GM12878 (cell line): ENCODE results near the gene NAV2. TPM values are rescaled to one million over a fixed set of nuclear protein-coding genes. Genes with fewer than 3 reads are reported as not detected.

ENCODE experiments used
- ATAC-seq: fragments of 200-7000 bp; cut with Tn5 transposase; 3 replicates; pipeline ENCODE4 v1.9.1; 2020; ENCODE audit warnings: mild to moderate bottlenecking, moderate library complexity
- BruUV-seq: library from RNA; stranded (reverse); fragments of 400-500 nt; replicated peaks from 2 replicates; lab custom pipeline; 2021; lab: Mats Ljungman, UMichigan
- CTCF ChIA-PET: fragments of 300-600 bp; sonication (Branson Sonifier 250); formaldehyde crosslinking; extraction: SDS; loops from one replicate; lab custom pipeline; 2021; ENCODE audit warnings: inconsistent platforms; lab: Yijun Ruan, JAX
- POLR2A ChIA-PET: fragments of 350-600 bp; formaldehyde crosslinking; extraction: SDS; loops from one replicate; lab custom pipeline; 2021; ENCODE audit warnings: inconsistent platforms; lab: Charles Lee
- RAD21 ChIA-PET: fragments of 300-600 bp; sonication (Branson Sonifier 250); formaldehyde crosslinking; loops from one replicate; lab custom pipeline; 2023; ENCODE audit warnings: antibody characterized with exemption; ENCODE audit not compliant: unreplicated experiment; lab: Charles Lee
- SMC1A ChIA-PET: fragments of 300-600 bp; sonication (Branson Sonifier 250); formaldehyde crosslinking; loops from one replicate; lab custom pipeline; 2023; ENCODE audit not compliant: unreplicated experiment, uncharacterized antibody; lab: Charles Lee
- DNase-seq: peaks from one replicate; pipeline ENCODE4 v3.0.0-alpha.2; 2011; ENCODE audit warnings: low read depth, low spot score
- FAIRE-seq: peaks from 3 replicates; lab custom pipeline; 2011; peaks lifted over from hg19 to GRCh38; lab: Jason Lieb, UNC
- H2AFZ ChIP-seq: 2 replicates; pipeline ENCODE4 v1.6.0; 2011; ENCODE audit warnings: low read depth, low read length, control low read depth; ENCODE audit not compliant: control insufficient read depth
- H3K27ac ChIP-seq: 2 replicates; pipeline ENCODE4 v1.5.1; 2011; ENCODE audit warnings: control low read depth; ENCODE audit not compliant: control insufficient read depth, insufficient read depth
- H3K27me3 ChIP-seq, 2 experiments: replicated peaks in 1 of 2; 2 replicates each; pipeline versions ENCODE4 v1.6.0 to v1.6.1; 2011; ENCODE audit warnings: low read length in 1 of 2; ENCODE audit not compliant: control insufficient read depth in 2 of 2, insufficient read depth in 2 of 2
- H3K36me3 ChIP-seq, 2 experiments: 2 replicates each; pipeline ENCODE4 v1.5.1; 2011; ENCODE audit warnings: low read length in 1 of 2; ENCODE audit not compliant: control insufficient read depth in 2 of 2, insufficient read depth in 2 of 2
- H3K4me1 ChIP-seq: 2 replicates; pipeline ENCODE4 v1.6.1; 2011; ENCODE audit warnings: mild to moderate bottlenecking, low read length, moderate library complexity, mixed read lengths; ENCODE audit not compliant: control insufficient read depth, insufficient read depth
- H3K4me2 ChIP-seq: 2 replicates; pipeline ENCODE4 v1.6.0; 2011; ENCODE audit warnings: control low read depth; ENCODE audit not compliant: control insufficient read depth, insufficient read depth
- H3K4me3 ChIP-seq: fragments of 200-600 bp; sonication (generic); 2 replicates; pipeline ENCODE4 v1.5.1; 2016
- H3K79me2 ChIP-seq: 2 replicates; pipeline ENCODE4 v1.6.0; 2011; ENCODE audit warnings: low read length; ENCODE audit not compliant: control insufficient read depth, insufficient read depth
- H3K9ac ChIP-seq: 2 replicates; pipeline ENCODE4 v1.8.0; 2011; ENCODE audit warnings: low read length, control low read depth, mixed read lengths; ENCODE audit not compliant: control insufficient read depth, insufficient read depth
- H3K9me3 ChIP-seq: replicated peaks from 3 replicates; pipeline ENCODE4 v1.5.1; 2011; ENCODE audit warnings: mild to moderate bottlenecking, low read length; ENCODE audit not compliant: control insufficient read depth, insufficient read depth
- H4K20me1 ChIP-seq: 2 replicates; pipeline ENCODE4 v1.6.0; 2011; ENCODE audit not compliant: control insufficient read depth, insufficient read depth
- BCL11A ChIP-seq: IDR thresholded peaks from 2 replicates; pipeline ENCODE4 v1.6.1; 2011; ENCODE audit warnings: low read depth, low read length
- ESRRA ChIP-seq: IDR thresholded peaks from 2 replicates; pipeline ENCODE4 v1.6.1; 2012; ENCODE audit warnings: mild to moderate bottlenecking, low read length, improper control_type of control experiment
- IRF4 ChIP-seq: IDR thresholded peaks from 2 replicates; pipeline ENCODE4 v1.6.1; 2011; ENCODE audit warnings: low read depth, low read length
- MYC ChIP-seq: IDR thresholded peaks from 2 replicates; pipeline ENCODE4 v1.6.1; 2011; ENCODE audit warnings: mild to moderate bottlenecking, low read length, moderate library complexity, inconsistent platforms; ENCODE audit not compliant: insufficient read depth, insufficient replicate concordance, insufficient read length, severe bottlenecking
- NFYB ChIP-seq: IDR thresholded peaks from 2 replicates; pipeline ENCODE4 v1.6.1; 2011; ENCODE audit warnings: low read depth, mild to moderate bottlenecking, low read length, improper control_type of control experiment, moderate library complexity; ENCODE audit not compliant: insufficient read depth
- NR2C1 ChIP-seq: fragments of 450-650 bp; IDR thresholded peaks from 2 replicates; pipeline ENCODE4 v1.6.1; 2017; ENCODE audit warnings: antibody characterized with exemption, mild to moderate bottlenecking, moderate library complexity
- NR2C2 ChIP-seq: IDR thresholded peaks from 2 replicates; pipeline ENCODE4 v1.6.1; 2011; ENCODE audit warnings: borderline replicate concordance, low read depth; ENCODE audit not compliant: control insufficient read depth, insufficient read length
- PML ChIP-seq: IDR thresholded peaks from 2 replicates; pipeline ENCODE4 v1.6.1; 2012; ENCODE audit warnings: low read length, inconsistent platforms
- RAD51 ChIP-seq: fragments of 450-650 bp; IDR thresholded peaks from 2 replicates; pipeline ENCODE4 v1.6.1; 2016; ENCODE audit warnings: moderate library complexity, mild to moderate bottlenecking, inconsistent platforms
- SMARCA5 ChIP-seq: fragments of 450-650 bp; IDR thresholded peaks from 2 replicates; pipeline ENCODE4 v1.6.1; 2017; ENCODE audit warnings: mild to moderate bottlenecking
- SP1 ChIP-seq: IDR thresholded peaks from one replicate; pipeline ENCODE4 v1.6.1; 2011; ENCODE audit warnings: low read depth, low read length
- TBL1XR1 ChIP-seq: IDR thresholded peaks from 2 replicates; pipeline ENCODE4 v1.6.1; 2012; ENCODE audit warnings: low read depth, low read length, improper control_type of control experiment
- YY1 ChIP-seq: IDR thresholded peaks from 2 replicates; pipeline ENCODE4 v1.6.1; 2011; ENCODE audit warnings: low read depth, mild to moderate bottlenecking, low read length
- WGBS: methylation state at CpG from one replicate; pipeline ENCODE4 v1.1.6; 2016; ENCODE audit warnings: low lambda C conversion rate; ENCODE audit not compliant: insufficient replicate concordance, insufficient coverage; ENCODE audit errors: missing lambda C conversion rate; 5-methylcytosine and 5-hydroxymethylcytosine counted together
- in situ Hi-C: fragments of 300-500 bp; cut with MboI; formaldehyde crosslinking; loops from 9 replicates; pipeline ENCODE4 v1.14.3; 2018; ENCODE audit warnings: mixed read lengths
- intact Hi-C: fragments of 100-400 bp; cut with micrococcal nuclease; formaldehyde crosslinking; loops from one replicate; pipeline ENCODE4 v1.14.2; 2022; ENCODE audit not compliant: unreplicated experiment
- polyA plus RNA-seq, 11 experiments: library from polyadenylated mRNA; depleted of rRNA in 4 of 11; unstranded in 6 of 11; stranded (reverse) in 5 of 11; fragments of >200 nt; fragmentation: Nextera tagmentation in 4 of 11; fragmentation: Illumina TruSeq in 1 of 11; extraction: Ambion mirVana in 4 of 11; extraction: Trizol in 1 of 11; gene quantifications; 1 replicate in 1 of 11; 2 replicates in 10 of 11; pipeline versions ENCODE4 v1.2.1 to v1.2.3, GENCODE V29; 2011 to 2016; ENCODE audit warnings: inconsistent platforms in 2 of 11, missing spikeins in 2 of 11, low read depth in 1 of 11
- total RNA-seq, 4 experiments: library from RNA; depleted of rRNA in 3 of 4; stranded (reverse); fragments of >200 nt in 3 of 4; fragmentation: Illumina TruSeq in 1 of 4; extraction: Trizol in 1 of 4; gene quantifications; 2 replicates each; pipeline versions ENCODE4 v1.2.1 to v1.2.3, GENCODE V29; 2013 to 2021
- TF ChIP-seq, protein P1 (sequence below): fragments of 450-650 bp; IDR thresholded peaks from 2 replicates; pipeline ENCODE4 v1.6.1; 2017; ENCODE audit warnings: antibody characterized with exemption, mild to moderate bottlenecking, moderate library complexity
- TF ChIP-seq, protein P2 (sequence below): IDR thresholded peaks from 2 replicates; pipeline ENCODE4 v1.6.1; 2012; ENCODE audit warnings: low read depth, low read length, improper control_type of control experiment
- TF ChIP-seq, protein P3 (sequence below): fragments of 450-650 bp; IDR thresholded peaks from 2 replicates; pipeline ENCODE4 v1.6.1; 2017; ENCODE audit warnings: mild to moderate bottlenecking, moderate library complexity

The NAV2 gene
- total and polyA plus RNA-seq, 10 of the 15 experiments (the other 5 are each of a cell fraction or from before 2014, with no cell fraction given), result 0.35 to 6.1 (median 1.1) TPM

DNA sequence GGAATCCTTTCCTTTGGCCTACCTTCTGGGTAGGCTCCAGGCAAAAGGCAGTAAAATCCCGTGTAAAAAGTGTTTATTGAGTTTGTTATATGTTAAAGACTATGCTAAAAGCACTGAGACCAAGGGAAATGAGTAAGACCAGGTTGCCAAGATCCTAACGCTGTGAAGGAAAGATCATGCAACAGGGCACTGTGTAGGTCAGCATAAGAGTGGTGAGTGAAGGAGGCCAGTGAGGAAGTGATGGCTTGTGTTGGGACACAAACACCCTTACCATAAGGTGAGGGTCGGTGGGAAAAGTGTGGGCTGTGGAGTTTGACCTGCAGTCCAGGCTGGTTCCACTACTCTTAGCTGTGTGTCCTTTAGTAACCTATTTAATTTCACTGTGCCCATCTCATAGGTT lies 245.6 kb downstream of the NAV2 start:
- FAIRE-seq (no peak), DNase-seq (no peak), ATAC-seq (no peak)
- ChIA-PET RAD21 (no interaction called here), CTCF (interaction anchor here (0.6 to 1.1 kb wide), 2 partner anchors 163 to 172 kb away, joined by 3 read pairs; no protein-coding TSS in a partner anchor), SMC1A (no interaction called here), POLR2A (no interaction called here)
- H3K27ac ChIP-seq, result no peak overlapping the region
- no peak overlapping the region for H3K9ac ChIP-seq
- intact Hi-C loops (loop anchor here (10.0 kb wide), 1 partner anchor 397 kb away; no protein-coding TSS in a partner anchor), in situ Hi-C loops (no loop called here)
- H3K36me3 ChIP-seq, result no peaks in the 10 kb centered on the region
- no peaks in the 10 kb centered on the region for H3K9me3 ChIP-seq
- H3K27me3 ChIP-seq, result no peaks in the 10 kb centered on the region; a peak in 1 of 4 replicates
- H3K4me3 ChIP-seq, result no peak overlapping the region
- no peak overlapping the region for H2AFZ ChIP-seq
- no peaks in the 10 kb centered on the region for H3K79me2 ChIP-seq
- no TSS peak for BruUV-seq
- H3K4me2 ChIP-seq, result no peak overlapping the region
- no peak for TF ChIP-seq NFYB
- TF ChIP-seq SP1, result no peak
- no peak for TF ChIP-seq NR2C2
- TF ChIP-seq PML, result no peak
- TF ChIP-seq, protein P1, sequence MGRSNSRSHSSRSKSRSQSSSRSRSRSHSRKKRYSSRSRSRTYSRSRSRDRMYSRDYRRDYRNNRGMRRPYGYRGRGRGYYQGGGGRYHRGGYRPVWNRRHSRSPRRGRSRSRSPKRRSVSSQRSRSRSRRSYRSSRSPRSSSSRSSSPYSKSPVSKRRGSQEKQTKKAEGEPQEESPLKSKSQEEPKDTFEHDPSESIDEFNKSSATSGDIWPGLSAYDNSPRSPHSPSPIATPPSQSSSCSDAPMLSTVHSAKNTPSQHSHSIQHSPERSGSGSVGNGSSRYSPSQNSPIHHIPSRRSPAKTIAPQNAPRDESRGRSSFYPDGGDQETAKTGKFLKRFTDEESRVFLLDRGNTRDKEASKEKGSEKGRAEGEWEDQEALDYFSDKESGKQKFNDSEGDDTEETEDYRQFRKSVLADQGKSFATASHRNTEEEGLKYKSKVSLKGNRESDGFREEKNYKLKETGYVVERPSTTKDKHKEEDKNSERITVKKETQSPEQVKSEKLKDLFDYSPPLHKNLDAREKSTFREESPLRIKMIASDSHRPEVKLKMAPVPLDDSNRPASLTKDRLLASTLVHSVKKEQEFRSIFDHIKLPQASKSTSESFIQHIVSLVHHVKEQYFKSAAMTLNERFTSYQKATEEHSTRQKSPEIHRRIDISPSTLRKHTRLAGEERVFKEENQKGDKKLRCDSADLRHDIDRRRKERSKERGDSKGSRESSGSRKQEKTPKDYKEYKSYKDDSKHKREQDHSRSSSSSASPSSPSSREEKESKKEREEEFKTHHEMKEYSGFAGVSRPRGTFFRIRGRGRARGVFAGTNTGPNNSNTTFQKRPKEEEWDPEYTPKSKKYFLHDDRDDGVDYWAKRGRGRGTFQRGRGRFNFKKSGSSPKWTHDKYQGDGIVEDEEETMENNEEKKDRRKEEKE, result no peak
- TF ChIP-seq YY1, result no peak
- TF ChIP-seq, protein P2, sequence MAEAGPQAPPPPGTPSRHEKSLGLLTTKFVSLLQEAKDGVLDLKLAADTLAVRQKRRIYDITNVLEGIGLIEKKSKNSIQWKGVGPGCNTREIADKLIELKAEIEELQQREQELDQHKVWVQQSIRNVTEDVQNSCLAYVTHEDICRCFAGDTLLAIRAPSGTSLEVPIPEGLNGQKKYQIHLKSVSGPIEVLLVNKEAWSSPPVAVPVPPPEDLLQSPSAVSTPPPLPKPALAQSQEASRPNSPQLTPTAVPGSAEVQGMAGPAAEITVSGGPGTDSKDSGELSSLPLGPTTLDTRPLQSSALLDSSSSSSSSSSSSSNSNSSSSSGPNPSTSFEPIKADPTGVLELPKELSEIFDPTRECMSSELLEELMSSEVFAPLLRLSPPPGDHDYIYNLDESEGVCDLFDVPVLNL, result no peak
- no peak for TF ChIP-seq MYC
- no peak for TF ChIP-seq NR2C1
- TF ChIP-seq ESRRA, result no peak
- TF ChIP-seq BCL11A, result no peak
- TF ChIP-seq IRF4, result no peak
- no peak for TF ChIP-seq SMARCA5
- TF ChIP-seq TBL1XR1, result no peak
- TF ChIP-seq, protein P3, sequence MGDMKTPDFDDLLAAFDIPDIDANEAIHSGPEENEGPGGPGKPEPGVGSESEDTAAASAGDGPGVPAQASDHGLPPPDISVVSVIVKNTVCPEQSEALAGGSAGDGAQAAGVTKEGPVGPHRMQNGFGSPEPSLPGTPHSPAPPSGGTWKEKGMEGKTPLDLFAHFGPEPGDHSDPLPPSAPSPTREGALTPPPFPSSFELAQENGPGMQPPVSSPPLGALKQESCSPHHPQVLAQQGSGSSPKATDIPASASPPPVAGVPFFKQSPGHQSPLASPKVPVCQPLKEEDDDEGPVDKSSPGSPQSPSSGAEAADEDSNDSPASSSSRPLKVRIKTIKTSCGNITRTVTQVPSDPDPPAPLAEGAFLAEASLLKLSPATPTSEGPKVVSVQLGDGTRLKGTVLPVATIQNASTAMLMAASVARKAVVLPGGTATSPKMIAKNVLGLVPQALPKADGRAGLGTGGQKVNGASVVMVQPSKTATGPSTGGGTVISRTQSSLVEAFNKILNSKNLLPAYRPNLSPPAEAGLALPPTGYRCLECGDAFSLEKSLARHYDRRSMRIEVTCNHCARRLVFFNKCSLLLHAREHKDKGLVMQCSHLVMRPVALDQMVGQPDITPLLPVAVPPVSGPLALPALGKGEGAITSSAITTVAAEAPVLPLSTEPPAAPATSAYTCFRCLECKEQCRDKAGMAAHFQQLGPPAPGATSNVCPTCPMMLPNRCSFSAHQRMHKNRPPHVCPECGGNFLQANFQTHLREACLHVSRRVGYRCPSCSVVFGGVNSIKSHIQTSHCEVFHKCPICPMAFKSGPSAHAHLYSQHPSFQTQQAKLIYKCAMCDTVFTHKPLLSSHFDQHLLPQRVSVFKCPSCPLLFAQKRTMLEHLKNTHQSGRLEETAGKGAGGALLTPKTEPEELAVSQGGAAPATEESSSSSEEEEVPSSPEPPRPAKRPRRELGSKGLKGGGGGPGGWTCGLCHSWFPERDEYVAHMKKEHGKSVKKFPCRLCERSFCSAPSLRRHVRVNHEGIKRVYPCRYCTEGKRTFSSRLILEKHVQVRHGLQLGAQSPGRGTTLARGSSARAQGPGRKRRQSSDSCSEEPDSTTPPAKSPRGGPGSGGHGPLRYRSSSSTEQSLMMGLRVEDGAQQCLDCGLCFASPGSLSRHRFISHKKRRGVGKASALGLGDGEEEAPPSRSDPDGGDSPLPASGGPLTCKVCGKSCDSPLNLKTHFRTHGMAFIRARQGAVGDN, result no peak
- no peak for TF ChIP-seq RAD51
- peaks cover 2% of the 10 kb centered on the region; the same call in 1 of the 2 replicates for H3K4me1 ChIP-seq
- H4K20me1 ChIP-seq, result no peaks in the 10 kb centered on the region
- 37% methylated on average over 3 of the region's 3 CpGs for WGBS
